Left lung (tissue), 10 donors: ENCODE measurements around the gene DAAM1. TPM values are rescaled to one million over a fixed set of nuclear protein-coding genes. Genes with fewer than 3 reads are reported as not detected.
A peak's percentile ranks its signal among the peaks of the same experiment; 100 is the strongest.

Experiments
- ATAC-seq: fragments of 200-7000 bp; cut with Tn5 transposase; one replicate; pipeline ENCODE4 v1.9.1; 2020; ENCODE audit warnings: moderate library complexity
- DNase-seq, 4 donors: peaks; one replicate each; pipeline ENCODE4 v3.0.0-alpha.2; 2013 to 2020
- H3K27ac ChIP-seq, 2 donors: fragments of 200-600 bp; sonication (generic) in 1 of 2; one replicate each; pipeline versions ENCODE4 v1.5.0 to v1.8.0; 2020 to 2021
- H3K27me3 ChIP-seq, 2 donors: fragments of 200-600 bp; sonication (generic) in 1 of 2; one replicate each; pipeline versions ENCODE4 v1.5.0 to v1.8.0; 2020 to 2021
- H3K36me3 ChIP-seq, 2 donors: fragments of 200-600 bp; sonication (generic) in 1 of 2; one replicate each; pipeline versions ENCODE4 v1.5.0 to v1.8.0; 2020 to 2021
- H3K4me1 ChIP-seq, 2 donors: fragments of 200-600 bp; one replicate each; pipeline ENCODE4 v1.8.0; 2021
- H3K4me3 ChIP-seq, 2 donors: fragments of 200-600 bp; sonication (generic) in 1 of 2; one replicate each; pipeline versions ENCODE4 v1.5.0 to v1.8.0; 2020 to 2021; ENCODE audit warnings: mild to moderate bottlenecking in 1 of 2
- H3K9me3 ChIP-seq, 2 donors: fragments of 200-600 bp; sonication (generic) in 1 of 2; one replicate each; pipeline versions ENCODE4 v1.5.0 to v1.8.0; 2020 to 2021
- CTCF ChIP-seq, 2 donors: fragments of 200-600 bp; sonication (generic) in 1 of 2; IDR thresholded peaks; one replicate each; pipeline versions ENCODE4 v1.5.0 to v1.8.0; 2021; ENCODE audit warnings: antibody characterized with exemption in 2 of 2
- intact Hi-C, 2 donors: fragments of 100-400 bp; cut with DNase I; formaldehyde crosslinking; loops; one replicate each; pipeline versions ENCODE4 v1.11.2 to v1.14.2; 2022
- polyA plus RNA-seq, 6 donors: library from polyadenylated mRNA; unstranded; fragments of 120-200 nt; gene quantifications; one replicate each; pipeline ENCODE4 v1.2.1, GENCODE V29; 2013; ENCODE audit not compliant: insufficient read length in 6 of 6
- total RNA-seq, 2 donors: library from RNA; stranded (reverse); fragmentation: NEBNext Ultra II Directional; extraction: Animal tissue kit (Norgen Biotek cat#: 25700); gene quantifications; one replicate each; pipeline ENCODE4 v1.2.1, GENCODE V29; 2021
- donor health status: DM: no; HTN: yes; CAD: no.
- donor health status: DM: no; HTN: no; CAD: no.

The DAAM1 gene
- total and polyA plus RNA-seq, 8 donors = 47.5 to 68.4 (median 51.0) TPM

DNA sequence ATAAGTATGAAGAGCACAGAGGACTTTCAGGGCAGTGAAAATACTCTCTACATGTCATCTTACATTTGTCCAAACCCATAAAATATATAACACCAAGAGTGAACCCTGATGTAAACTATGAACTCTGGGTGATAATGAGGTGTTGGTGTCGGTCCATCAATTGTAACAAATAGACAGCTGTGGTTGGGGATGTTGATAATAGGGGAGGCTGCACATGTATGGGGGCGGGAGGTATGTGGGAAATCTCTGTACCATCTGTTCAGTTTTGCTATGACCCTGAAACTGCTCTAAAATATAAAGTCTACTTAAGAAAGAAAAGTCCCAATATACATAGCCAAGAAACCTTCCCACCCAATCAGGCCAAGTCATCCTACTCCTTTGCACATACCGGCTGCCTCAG is 188.2 kb downstream of the DAAM1 start:
- intact Hi-C loops = no loop called here
- H3K36me3 ChIP-seq = no peaks in the 10 kb centered on the region
- no peak overlapping the region for H3K4me3 ChIP-seq
- H3K4me1 ChIP-seq = no peaks in the 10 kb centered on the region
- H3K9me3 ChIP-seq = no peaks in the 10 kb centered on the region
- H3K27me3 ChIP-seq = no peaks in the 10 kb centered on the region
- H3K27ac ChIP-seq = no peak overlapping the region
- no peak for TF ChIP-seq CTCF (IDR thresholded peaks at IDR 0.05)
- DNase-seq (peak in 2 of 4 donors; percentile 51 to 61), ATAC-seq (no peak)

- Histone ChIP-seq H3K9me3 (no peaks in the 10 kb centered on the region), H3K36me3 (no peaks in the 10 kb centered on the region), H3K27ac (peak overlapping the region in 1 of 2 donors; percentile 39), H3K4me3 (no peak overlapping the region), H3K4me1 (no peaks in the 10 kb centered on the region), H3K27me3 (no peaks in the 10 kb centered on the region)
- intact Hi-C loops = no loop called here
- peak in 2 of 4 donors; percentile 59 to 67 for DNase-seq
- no peak for TF ChIP-seq CTCF (IDR thresholded peaks at IDR 0.05)
- peak; percentile 38 for ATAC-seq
Measured at GRCh38 chr14:59377491-59377890, 189.0 kb downstream of the DAAM1 start.

DNA sequence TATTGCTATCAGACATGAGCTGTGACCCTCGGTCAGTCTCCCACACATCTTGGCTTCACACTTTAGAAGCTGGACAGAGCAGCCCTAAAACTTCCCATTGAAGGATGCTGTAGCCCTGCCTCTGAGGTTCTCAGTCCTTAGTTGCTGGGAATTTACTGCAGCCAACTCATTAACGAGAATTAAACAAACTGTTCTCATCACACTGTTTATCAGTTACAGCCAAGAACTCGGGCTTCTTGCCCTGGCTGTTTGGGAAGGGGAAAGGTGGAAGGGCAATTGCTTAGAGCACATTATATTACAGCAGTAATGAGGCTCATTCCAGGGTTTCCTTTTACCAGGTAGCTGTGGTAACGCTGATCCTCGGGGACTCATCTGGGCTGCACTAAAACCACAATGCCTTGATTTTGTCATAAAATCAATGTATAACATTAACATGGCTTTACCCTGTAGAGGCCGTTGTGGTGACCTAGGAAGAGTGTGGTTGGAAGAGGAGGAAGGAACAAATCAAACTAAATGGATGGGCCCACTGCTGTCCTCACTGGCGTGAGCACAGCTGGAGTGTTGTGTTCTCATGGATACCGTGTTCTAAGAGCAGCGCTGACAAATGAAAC is 189.6 kb downstream of the DAAM1 start:
- DNase-seq (no peak), ATAC-seq (peak; percentile 48)
- Histone ChIP-seq H3K4me3 (no peak overlapping the region), H3K4me1 (no peaks in the 10 kb centered on the region), H3K9me3 (peaks cover 0 to 1% of the 10 kb centered on the region in 2 donors), H3K27ac (no peak overlapping the region), H3K36me3 (no peaks in the 10 kb centered on the region), H3K27me3 (no peaks in the 10 kb centered on the region)
- intact Hi-C loops = no loop called here
- no peak for TF ChIP-seq CTCF (IDR thresholded peaks at IDR 0.05)

- ATAC-seq = no peak
Measured at GRCh38 chr14:59389936-59390335, 201.5 kb downstream of the DAAM1 start.

GRCh38 chr14:59391388-59391787 is 202.9 kb downstream of the DAAM1 start:
- Histone ChIP-seq H3K27me3 (no peaks in the 10 kb centered on the region), H3K36me3 (no peaks in the 10 kb centered on the region), H3K9me3 (no peaks in the 10 kb centered on the region), H3K4me1 (no peaks in the 10 kb centered on the region), H3K4me3 (no peak overlapping the region), H3K27ac (no peak overlapping the region)
- TF ChIP-seq CTCF (IDR thresholded peaks at IDR 0.05) = no peak
- intact Hi-C loops = no loop called here
- DNase-seq = no peak
- no peak for ATAC-seq

More at GRCh38 chr14:59389936-59390335, 201.5 kb downstream of the DAAM1 start:
- Histone ChIP-seq H3K9me3 (no peaks in the 10 kb centered on the region), H3K4me3 (no peak overlapping the region), H3K36me3 (no peaks in the 10 kb centered on the region), H3K4me1 (no peaks in the 10 kb centered on the region), H3K27me3 (no peaks in the 10 kb centered on the region), H3K27ac (no peak overlapping the region)
- intact Hi-C loops = no loop called here
- no peak for TF ChIP-seq CTCF (IDR thresholded peaks at IDR 0.05)
- DNase-seq = no peak
